Activated CD4-positive, CD25-positive, alpha-beta regulatory T cell treated with anti-CD3 and anti-CD28 coated beads, Interleukin-2, amount 50 U/mL, for 24 hours (primary cell): ENCODE results near the gene KANSL2.
"Not testable (repeated sequence)": the region's sequence is repeated elsewhere in the genome, so short reads cannot be mapped to it uniquely, and the experiment has no call there.

Source experiments
- ATAC-seq, 2 donors: fragments of 150-1000 bp; cut with Tn5 transposase; one replicate each; pipeline ENCODE4 v1.10.0; 2021; ENCODE audit warnings: mild to moderate bottlenecking in 1 of 2, moderate library complexity in 1 of 2

Gene KANSL2, protein sequence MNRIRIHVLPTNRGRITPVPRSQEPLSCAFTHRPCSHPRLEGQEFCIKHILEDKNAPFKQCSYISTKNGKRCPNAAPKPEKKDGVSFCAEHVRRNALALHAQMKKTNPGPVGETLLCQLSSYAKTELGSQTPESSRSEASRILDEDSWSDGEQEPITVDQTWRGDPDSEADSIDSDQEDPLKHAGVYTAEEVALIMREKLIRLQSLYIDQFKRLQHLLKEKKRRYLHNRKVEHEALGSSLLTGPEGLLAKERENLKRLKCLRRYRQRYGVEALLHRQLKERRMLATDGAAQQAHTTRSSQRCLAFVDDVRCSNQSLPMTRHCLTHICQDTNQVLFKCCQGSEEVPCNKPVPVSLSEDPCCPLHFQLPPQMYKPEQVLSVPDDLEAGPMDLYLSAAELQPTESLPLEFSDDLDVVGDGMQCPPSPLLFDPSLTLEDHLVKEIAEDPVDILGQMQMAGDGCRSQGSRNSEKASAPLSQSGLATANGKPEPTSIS

DNA sequence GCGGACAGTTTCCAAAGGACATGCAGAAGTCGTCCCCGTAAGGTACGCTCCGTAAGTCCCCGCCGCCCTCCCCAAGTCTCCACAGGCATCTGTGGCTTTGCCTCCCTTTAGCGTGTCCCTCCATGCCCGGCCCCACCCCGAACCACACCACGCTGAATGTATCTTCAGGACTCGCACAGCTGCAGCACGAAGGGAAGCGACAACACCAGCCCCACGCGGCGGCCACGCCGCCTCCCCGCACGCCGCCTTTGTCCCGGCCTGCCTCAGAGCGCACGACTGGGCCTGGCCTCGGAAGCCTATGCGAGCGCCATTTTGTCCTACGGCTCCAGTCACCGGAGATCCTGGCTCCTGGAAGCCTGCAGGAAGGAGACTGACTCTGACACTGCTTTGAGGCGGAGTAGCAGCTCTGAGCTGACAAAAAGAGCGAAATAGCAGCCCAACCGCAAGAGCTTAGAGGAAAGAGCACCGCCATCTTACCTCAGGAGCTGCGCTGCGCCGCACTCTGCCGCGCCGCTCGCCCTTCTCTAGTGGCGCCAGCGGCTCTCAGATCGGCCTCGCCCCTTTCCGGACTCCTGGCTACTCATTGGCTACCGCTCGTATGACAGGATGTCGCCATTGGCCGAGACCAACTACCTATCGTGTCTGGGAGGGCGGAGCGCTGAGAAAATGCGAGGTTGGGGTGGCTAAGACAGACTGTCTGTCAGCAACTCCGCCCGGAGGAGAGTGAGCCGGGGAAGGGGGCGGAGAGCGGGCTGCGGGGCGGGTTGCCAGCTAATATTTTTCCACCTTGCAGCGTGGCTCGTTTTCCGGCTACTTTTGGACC, at the start of gene KANSL2:
TSS of gene KANSL2 (minus strand) at position 529 of the 823 bp plus-strand sequence. CDS start 606 bp downstream, outside the sequence.
- peak; percentile 97 to 98 for ATAC-seq

DNA sequence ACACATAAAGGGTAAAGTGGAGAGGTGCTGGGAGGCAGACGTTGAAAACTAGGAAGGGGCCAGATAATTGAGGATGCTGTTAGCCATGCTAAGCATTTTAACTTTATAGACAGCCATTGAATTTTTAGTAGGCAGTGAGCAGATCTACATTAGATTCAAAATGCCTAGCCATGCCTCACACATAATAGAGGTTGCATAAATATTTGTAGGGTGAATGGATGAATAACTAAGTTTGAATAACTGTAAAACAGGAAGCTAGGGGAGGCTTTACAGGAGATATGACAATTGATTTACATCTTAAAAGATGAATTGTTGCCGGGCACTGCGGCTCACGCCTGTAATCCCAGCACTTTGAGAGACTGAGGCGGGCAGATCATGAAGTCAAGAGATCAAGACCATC, 46.8 kb upstream of the KANSL2 start:
- ATAC-seq, result no peak

DNA sequence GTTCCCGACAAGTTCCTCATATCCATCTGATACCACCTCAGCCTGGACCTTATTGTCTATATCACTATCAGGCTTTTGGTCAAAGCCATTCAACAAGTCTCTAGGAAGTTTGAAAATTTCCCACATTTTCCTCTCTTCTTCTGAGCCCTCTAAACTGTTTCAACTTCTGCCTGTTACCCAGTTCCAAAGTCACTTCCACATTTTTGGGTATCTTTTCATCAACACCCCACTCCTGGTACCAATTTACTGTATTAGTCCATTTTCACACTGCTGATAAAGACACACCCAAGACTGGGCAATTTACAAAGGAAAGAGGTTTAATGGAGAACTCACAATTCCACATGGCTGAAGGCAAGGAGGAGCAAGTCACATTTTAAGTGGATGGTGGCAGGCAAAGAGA, 38.7 kb upstream of the KANSL2 start:
- ATAC-seq, result not testable (repeated sequence)

DNA sequence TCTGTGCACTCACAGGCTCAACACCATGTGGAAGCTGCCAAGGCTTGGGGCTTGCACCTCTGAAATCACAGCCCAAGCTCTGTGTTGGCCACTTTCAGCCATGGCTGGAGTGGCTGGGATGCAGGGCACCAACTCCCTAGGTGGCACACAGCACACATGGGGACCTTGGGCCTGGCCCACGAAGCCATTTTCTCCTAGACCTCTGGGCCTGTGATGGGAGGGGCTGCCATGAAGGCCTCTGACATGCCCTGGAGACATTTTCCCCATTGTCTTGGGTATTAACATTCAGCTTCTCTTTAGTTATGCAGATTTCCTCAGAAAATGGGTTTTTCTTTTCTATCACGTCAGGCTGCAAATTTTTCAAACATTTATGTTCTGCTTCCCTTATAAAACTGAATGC, 38.1 kb upstream of the KANSL2 start:
- ATAC-seq, result not testable (repeated sequence)

DNA sequence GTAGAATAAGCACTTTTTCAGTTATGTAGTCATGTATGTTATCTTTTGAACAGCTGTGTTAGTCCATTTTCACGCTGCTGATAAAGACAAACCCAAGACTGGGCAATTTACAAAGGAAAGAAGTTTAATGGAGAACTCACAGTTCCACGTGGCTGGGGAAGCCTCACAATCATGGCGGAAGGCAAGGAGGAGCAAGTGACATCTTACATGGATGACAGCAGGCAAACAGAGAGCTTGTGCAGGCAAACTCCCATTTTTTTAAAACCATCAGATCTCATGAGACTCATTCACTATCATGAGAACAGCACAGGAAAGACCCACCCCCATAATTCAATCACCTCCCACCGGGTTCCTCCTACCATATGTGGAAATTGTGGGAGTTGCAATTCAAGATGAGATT, 37.0 kb upstream of the KANSL2 start:
- not testable (repeated sequence) for ATAC-seq

DNA sequence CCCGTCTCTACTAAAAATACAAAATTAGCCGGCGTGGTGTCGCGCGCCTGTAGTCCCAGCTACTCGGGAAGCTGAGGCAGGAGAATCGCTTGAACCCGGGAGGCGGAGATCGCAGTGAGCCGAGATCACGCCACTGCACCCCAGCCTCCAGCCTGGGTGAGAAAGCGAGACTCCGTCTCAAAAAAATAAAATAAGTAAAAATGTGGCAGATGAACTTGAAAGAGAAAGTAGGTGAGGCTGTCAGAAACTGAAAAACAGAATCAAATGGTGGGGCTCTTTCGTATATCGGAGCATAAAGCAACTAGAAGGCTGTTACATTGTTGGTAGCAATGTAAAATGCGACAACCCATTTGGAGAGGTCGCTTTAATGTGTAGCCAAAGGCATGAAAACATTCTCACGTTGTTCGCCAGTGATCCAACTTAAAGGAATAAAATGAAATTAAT, 35.2 kb upstream of the KANSL2 start:
- peak in 1 of 2 donors; percentile 7 for ATAC-seq

DNA sequence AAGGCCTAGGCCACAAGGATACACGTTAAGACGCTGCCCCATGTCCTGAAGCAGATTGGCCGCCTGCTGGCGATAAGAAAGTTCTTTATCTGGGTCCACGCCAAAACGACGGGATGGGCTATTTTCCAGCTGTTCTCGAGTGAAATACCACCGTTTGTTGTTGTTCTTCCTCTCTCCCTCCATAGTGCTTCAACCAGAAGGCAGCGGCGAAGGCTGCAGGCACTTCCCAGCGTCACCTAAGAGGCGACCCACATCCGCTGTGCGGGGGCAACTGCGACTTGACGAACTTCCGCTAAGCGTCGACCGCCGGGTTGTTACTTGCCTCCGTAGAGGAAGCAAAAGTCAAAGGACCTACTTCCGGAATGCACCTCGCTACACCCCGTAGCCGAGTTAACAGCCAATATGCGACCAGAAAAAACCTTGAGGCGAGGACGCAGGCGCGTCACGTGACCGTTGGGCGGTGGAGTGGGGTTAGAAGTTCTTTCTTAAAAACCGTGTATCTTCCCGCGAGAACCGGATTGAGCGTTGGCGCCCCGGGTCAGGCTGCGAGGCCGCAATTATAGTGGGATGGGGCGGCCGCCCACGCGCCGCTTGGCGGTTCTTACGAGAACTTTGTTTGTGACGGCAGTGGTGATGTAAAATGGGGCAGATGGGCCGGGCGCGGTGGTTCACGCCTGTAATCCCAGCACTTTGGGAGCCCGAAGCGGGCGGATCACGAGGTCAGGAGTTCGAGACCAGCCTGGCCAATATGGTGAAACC, 34.6 kb upstream of the KANSL2 start, which contains the start of gene CCNT1:
TSS of gene CCNT1 (minus strand) at position 215 of the 759 bp plus-strand sequence. CDS start at position 183, 32 bp downstream.
- ATAC-seq, result peak; percentile 95 to 96

DNA sequence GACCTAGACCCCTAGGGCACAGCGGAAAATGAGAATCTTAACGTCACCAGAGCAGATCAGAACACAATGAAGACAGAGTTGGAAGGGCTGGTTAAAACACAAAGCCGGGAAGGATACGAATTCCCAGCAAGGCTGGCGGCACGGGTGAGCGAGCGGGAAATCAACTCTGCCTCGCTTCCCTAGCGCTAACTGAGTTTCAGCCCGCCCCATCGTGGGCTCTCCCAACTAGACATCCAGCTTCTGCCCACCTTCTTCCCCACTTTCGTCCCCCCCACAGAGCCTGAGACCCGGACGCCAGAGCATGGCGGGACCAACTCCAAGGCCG, 34.1 kb upstream of the KANSL2 start:
- ATAC-seq, result peak in 1 of 2 donors; percentile 7

DNA sequence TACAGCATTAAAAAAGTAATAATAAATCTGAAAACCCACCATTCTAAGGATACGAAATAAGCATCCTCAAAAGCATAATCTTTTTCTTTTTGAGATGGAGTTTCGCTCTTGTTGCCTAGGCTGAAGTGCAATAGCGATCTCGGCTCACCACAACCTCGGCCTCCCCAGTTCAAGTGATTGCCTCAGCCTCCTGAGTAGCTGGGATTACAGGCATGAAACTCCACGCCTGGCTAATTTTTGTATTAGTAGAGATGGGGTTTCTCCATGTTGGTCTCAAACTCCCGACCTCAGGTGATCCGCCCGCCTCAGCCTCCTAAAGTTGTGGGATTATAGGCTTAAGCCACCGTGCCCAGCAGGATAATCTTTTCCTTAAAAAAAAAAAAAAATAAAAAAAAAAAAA, 30.2 kb upstream of the KANSL2 start:
- ATAC-seq, result no peak

DNA sequence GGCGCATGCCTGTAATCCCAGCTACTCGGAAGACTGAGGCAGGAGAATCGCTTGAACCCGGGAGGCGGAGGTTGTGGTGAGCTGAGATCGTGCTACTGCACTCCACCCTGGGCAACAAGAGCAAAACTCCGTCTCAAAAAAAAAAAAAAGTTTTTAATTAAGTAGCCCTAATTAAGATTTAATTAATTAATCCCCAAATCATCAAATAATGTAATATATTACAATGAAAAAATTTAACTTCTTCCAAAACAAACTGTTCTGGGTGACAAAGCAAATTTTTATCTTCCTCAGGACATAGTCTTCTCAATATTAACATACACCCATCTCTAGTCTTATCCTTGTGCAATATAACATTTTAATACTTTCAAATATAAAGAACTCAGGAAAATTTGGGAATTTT, 16.8 kb upstream of the KANSL2 start:
- not testable (repeated sequence) for ATAC-seq

DNA sequence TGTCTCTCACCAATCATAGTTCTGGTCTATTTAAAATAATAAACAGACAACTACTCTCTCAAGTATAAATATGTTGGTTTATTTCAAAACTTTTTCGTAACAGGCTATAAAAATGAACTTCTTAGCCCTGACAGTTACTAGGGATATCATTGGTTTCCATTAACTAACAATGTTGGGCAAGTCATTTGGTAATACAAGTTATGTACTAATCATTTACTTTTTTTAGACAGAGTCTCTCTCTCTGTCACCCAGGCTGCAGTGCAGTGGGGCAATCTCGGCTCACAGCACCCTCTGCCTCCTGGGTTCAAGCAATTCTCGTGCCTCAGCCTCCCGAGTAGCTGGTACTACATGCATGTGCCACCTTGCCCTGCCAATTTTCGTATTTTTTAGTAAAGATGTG, 14.6 kb upstream of the KANSL2 start:
- no peak for ATAC-seq

DNA sequence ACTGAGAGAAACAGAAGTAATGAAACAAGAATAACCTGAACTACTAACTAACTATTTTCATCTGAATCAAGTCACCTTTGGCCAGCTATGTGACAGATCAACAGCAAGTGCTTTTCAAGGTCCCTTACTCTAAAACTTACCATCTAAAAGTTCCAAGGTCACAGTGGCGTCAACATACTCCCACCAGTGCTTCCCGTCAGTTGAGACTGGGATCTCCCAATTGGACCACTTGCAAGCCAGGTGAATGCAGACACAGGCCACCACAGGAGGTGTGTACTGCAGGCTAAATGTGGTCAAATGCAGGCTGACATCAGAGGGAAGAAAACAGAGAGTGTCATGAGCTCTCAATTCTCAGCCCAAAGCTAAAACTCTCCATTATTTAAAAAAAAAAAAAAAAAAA, 13.8 kb upstream of the KANSL2 start:
- ATAC-seq, result no peak

DNA sequence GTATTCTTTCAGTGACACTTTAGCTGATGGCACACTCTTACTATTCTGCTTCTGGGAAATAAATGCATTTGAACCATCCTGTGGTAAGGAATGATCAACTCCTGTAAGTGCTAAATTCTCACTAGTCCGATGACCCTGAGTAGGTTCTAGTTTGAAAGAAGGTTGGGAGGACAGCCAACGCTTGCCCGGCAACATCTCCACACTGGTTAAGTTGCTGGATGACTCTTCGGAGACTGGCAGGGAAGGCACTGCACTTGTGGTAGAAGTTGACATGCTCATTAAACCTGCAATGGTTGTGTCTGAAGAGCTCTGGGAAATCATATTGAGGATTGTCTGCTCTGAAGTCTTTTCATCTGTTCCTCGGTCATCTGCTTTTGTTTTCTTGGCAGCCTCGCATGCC, 12.0 kb upstream of the KANSL2 start:
- no peak for ATAC-seq

DNA sequence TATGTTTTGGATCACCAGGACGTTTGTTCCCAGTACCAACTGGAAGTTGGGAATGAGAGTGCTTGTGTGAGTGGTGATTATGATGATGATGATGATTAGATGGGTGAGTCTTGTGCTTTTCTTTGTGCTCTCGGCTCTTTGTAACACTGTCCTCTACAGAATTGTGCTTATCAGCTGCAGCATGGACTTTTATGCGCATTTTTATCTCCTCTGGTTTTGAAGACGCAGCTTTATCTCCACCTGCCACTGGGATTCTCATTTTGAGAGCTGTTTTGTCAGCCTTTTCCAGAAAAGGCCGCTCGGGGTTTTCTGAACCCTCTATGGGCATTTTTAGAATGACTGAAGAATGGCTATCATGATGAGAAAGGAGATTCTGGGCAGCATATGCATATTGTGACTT, 11.5 kb upstream of the KANSL2 start:
- ATAC-seq, result no peak

DNA sequence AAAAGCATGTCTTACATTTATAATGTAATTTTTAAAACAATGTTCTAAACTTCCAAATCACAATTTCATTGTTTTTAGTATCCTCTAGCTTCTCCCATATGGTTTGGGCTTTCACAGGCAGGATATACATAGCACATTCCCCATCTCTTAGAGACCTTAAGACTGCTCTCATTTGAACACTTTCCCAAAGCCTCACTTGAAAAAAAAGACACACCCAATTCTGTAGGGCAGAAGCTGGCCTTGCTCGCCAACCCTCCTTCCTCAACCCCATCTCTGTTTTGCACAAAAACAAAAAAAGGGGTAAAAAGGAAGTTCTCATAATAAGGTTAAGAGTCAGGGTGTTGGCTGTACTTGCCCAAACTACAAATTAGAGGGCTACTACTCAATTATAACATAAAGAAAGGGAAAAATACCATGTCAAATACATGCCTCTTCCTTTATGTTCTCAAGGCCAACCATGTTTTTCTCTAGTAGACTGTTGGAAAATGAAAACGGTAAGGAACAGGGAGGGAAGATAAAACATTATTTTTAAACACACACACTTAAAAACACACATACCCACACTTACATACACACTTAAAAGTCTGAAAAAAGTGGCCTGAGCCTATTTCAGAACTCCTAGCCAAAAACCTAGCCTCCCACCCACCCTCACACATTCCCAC, 9.9 kb upstream of the KANSL2 start:
- ATAC-seq, result no peak

DNA sequence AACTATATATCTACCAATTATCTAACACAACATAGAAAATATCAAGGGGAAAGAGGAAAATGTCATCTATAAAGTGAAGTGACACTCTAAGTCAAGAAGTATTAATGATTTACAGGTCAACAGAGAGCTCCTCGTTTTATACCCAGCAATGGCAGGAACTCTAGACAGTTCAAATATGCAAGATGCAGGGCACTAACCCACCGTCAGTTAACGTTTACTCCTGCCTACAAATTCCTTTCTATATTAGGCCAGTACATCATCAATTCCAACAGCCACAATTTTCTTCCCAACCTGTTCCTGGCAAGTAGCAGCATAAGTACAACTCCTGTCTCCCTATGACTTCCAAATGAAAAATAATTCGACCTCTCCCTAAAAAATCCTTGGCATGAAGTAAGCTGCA, 9.0 kb upstream of the KANSL2 start:
- no peak for ATAC-seq

DNA sequence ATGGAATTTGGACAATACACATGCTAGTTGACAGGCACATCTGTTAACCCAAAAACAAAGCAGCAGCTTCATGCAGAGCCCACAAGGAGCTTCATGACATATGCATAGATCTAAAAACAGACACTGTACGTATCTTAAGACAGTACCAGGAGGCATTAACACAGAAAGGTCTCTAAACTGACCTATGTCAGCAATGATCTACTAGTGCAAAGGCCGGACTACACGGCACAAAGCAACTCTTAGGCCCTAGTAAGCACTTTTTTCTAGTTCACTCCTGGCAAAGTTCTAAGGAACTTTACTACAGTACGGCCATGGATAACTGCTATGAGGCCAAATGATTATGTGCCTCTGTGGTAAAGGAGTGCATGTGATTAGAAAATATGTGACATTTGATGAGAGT, 8.4 kb upstream of the KANSL2 start:
- ATAC-seq, result no peak

DNA sequence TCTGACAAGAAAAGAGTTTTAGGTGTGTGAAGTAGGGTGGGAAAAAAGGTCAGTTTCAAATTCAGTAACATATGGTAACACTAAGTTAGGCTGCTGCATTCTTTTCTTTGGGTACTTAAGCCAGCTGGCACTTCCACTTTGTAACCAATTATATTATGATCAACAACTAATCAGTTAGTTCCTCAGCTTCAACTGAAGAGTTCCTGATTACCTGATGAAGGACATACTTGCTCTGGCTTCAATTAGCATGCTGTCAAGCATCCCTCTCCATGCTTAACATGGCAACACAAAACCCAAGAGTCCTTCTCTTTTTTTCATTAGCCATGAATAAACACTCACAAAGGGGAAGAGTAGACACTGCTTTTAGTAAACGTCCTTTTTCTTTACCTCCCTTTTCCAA, 6.8 kb upstream of the KANSL2 start:
- ATAC-seq, result no peak

DNA sequence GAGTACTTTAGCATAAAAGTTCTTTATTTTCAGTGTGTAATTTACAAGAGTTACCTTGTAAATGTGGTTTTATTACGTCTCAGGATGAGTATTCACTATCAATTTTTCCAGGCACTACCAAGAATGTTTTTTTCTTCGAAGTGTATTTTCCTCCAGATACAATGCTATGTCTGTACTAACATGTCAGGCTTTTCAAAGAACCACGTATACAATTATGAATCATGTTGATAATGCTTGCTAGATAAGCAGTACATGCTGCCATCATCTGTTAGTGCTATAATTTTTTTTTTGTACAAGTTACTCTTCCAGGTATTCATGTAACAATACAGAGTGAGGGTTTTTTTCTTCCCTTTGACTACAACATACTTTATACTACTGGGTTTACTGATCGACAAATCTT, 5.6 kb upstream of the KANSL2 start:
- ATAC-seq, result peak; percentile 82 to 92

DNA sequence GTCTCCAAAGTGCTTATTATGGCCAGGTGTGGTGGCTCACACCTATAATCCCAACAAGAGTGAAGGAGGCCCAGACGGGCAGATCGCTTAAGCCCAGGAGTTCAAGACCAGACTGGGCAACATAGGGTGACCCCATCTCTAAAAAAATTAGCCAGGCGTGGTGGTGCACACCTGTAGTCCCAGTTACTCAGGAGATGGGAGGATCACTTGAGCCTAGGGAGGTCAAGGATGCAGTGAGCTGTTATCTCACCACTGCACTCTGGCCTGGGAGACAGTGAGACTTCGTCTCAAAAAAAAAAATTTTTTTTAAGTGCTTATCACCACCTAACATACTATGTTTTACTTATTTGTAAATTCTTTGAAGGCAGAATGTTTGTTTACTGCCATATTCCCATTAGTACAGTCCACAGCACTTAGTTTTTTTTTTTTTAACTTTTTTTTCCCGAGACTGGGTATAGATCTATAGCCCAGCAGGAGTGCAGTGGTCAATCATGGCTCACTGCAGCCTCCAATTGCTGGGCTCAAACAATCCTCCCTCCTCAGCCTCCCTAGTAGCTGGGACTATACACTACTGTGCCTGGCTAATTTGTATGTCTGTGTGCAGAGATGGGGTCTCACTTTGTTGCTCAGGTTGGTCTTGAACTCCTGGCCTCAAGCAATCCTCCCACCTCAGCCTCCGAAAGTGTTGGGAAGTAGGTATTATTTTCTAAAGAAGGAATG, 4.7 kb upstream of the KANSL2 start:
- ATAC-seq, result no peak

DNA sequence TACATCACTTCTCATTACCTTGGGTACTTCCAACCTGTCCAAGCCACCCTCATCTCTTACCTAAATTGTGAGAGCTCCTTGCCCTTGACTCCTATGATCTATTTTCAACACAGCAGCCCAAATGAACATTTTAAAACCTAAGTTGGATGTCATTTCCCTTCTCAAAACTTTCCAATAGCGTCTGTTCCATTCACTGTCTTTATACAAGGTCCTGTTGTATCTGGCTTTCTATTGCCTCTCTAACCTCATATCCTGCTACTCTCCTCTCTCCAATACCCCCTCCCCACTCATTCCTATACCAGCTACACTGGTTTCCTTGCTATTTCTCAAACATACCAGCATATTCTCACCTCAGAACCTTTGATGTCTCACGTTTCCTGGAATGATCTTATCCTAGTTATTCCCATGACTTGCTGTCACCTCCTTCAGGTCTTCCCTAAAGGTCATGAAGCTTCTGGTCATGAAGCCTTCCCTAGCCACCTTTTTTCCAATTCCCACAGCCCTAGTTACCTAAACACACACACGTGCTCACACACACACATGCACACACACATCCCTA, 4.1 kb upstream of the KANSL2 start:
- no peak for ATAC-seq
